GM21381 (cell line): ENCODE data around the gene MAGOH.
"Not testable (repeated sequence)": the region's sequence is repeated elsewhere in the genome, so short reads cannot be mapped to it uniquely, and the experiment has no call there.

Experiments used
- ATAC-seq: cut with Tn5 transposase; IDR thresholded peaks from one replicate; pipeline ENCODE4 v1.9.1; 2021; ENCODE audit warnings: mild to moderate bottlenecking, moderate library complexity; ENCODE audit not compliant: unreplicated experiment

The MAGOH gene

GRCh38 chr1:53241828-53242227, 3.5 kb upstream of the MAGOH start:
- ATAC-seq = no peak

GRCh38 chr1:53237638-53238037, 680 bp downstream of the MAGOH start:
- ATAC-seq = no peak

- no peak for ATAC-seq
These were observed 17.4 kb downstream of the MAGOH start for GRCh38 chr1:53220962-53221286.

- ATAC-seq = peak; percentile 92
These were observed 18.0 kb downstream of the MAGOH start, which contains the start of gene CZIB for GRCh38 chr1:53220171-53220961. TSS of gene CZIB (minus strand) at chr1:53220634. CDS start at chr1:53220575, 59 bp downstream.

GRCh38 chr1:53219711-53220110, 18.6 kb downstream of the MAGOH start:
- ATAC-seq = no peak

GRCh38 chr1:53218201-53218600, 20.1 kb downstream of the MAGOH start:
- no peak for ATAC-seq

- no peak for ATAC-seq
These were observed 23.9 kb downstream of the MAGOH start for GRCh38 chr1:53214376-53214940.

- ATAC-seq = no peak
These were observed 27.4 kb downstream of the MAGOH start for GRCh38 chr1:53210954-53211353.

GRCh38 chr1:53210352-53210751, 28.0 kb downstream of the MAGOH start:
- no peak for ATAC-seq

GRCh38 chr1:53207726-53208125, 30.6 kb downstream of the MAGOH start:
- ATAC-seq = no peak

GRCh38 chr1:53206735-53207379, 31.5 kb downstream of the MAGOH start:
- ATAC-seq = no peak

- ATAC-seq = not testable (repeated sequence)
These were observed 32.1 kb downstream of the MAGOH start for GRCh38 chr1:53206083-53206685.

GRCh38 chr1:53205496-53205895, 32.8 kb downstream of the MAGOH start:
- ATAC-seq = not testable (repeated sequence)

- no peak for ATAC-seq
These were observed 34.9 kb downstream of the MAGOH start for GRCh38 chr1:53203466-53203865.

- ATAC-seq = no peak
These were observed 40.1 kb downstream of the MAGOH start for GRCh38 chr1:53198241-53198651.

GRCh38 chr1:53197291-53198200, 40.8 kb downstream of the MAGOH start:
- ATAC-seq = no peak

- peak; percentile 99 for ATAC-seq
These were observed 41.6 kb downstream of the MAGOH start, which contains the start of gene CPT2 for GRCh38 chr1:53196485-53197290. TSS of gene CPT2 (plus strand) at chr1:53196824. CDS start at chr1:53196944, 120 bp downstream.

GRCh38 chr1:53196017-53196484, 42.3 kb downstream of the MAGOH start:
- ATAC-seq = peak; percentile 8

GRCh38 chr1:53195246-53196016, 42.9 kb downstream of the MAGOH start:
- ATAC-seq = no peak
